ENCODE results near the gene MORN1. TPM values are rescaled to one million over a fixed set of nuclear protein-coding genes. Genes with fewer than 3 reads are reported as not detected.

The MORN1 gene
- total and polyA plus RNA-seq, 2 donors (not counting 3 experiments of a cell fraction or from before 2014, with no cell fraction given): 4.3 to 6.4 TPM

DNA sequence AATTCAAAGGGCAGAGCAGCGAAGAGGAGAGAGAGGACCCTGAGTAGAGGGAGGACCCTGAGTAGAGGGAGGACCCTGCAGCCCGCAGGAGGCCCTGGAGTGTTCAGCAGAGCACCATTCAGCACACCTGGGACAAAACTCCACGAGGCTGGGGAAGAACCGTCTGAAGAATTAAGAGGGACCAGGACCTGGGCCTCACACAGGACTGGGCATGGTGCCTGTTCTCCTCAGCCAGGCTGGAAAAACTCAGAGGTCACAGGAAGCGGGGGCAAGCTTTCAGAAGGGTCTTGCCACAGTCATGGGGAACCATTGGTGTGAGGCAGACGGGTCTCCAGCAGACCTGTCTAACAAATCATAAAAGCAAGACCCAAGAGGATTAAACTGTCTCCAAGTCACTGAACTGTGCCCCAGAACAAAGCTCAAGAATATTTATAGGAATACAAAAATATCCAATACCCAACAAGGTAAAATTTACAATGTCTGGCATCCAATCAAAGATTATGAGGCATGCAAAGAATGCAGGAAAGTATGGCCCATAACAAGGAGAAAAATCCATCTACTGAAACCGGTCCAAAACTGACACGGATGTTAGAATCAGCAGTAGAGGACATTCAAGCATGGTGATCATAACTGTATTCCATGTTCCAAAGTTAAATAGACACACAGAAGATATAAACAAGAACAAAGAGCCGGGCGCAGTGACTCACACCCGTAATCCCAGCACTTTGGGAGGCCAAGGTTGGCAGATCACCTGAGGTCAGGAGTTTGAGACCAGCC is 30.6 kb downstream of the MORN1 start:
- no peak overlapping the region for H3K27ac ChIP-seq (ENCODE audit: insufficient read depth, low read depth, low read length)
- H3K4me1 ChIP-seq (ENCODE audit: control insufficient read depth, extremely low read depth, insufficient read depth, low read length): no peaks in the 10 kb centered on the region
- no peaks in the 10 kb centered on the region for H3K79me2 ChIP-seq (ENCODE audit: control insufficient read depth, insufficient read depth, low read length)
- H3K4me3 ChIP-seq (replicated peaks in 1 of 3; ENCODE audit: insufficient read depth in 1 of 3, low read depth in 1 of 3, low read length in 3 of 3): no peak overlapping the region
- intact Hi-C loops (cut with micrococcal nuclease) (no loop called here), dilution Hi-C loops (cut with MboI; ENCODE audit: extremely low pct_ligation_motif_present, low sequenced_read_pairs) (no loop called here)
- no peaks in the 10 kb centered on the region for H3K36me3 ChIP-seq (ENCODE audit: control insufficient read depth in 2 of 2, extremely low read depth in 1 of 2, insufficient read depth in 2 of 2, low read length in 2 of 2)
- TF ChIP-seq GATA2 (IDR thresholded peaks at IDR 0.05; ENCODE audit: insufficient read depth, insufficient read length, low read depth, low read length): no peak
- no peak overlapping the region for H2AFZ ChIP-seq (ENCODE audit: low read depth, low read length)
- H3K9me3 ChIP-seq (replicated peaks; ENCODE audit: control insufficient read depth, insufficient read depth, low read length): no peaks in the 10 kb centered on the region
- DNase-seq (ENCODE audit: low read depth, low spot score): peak; percentile 62
- no TSS peak for BruUV-seq (replicated peaks)
- peak; percentile 28 for FAIRE-seq
- ChIA-PET POLR2A (interaction anchor here (0.6 kb wide), 1 partner anchor 171 kb away, joined by 3 read pairs; no protein-coding TSS in a partner anchor), CTCF (interaction anchor here (1.1 kb wide), 1 partner anchor 21 kb away, joined by 4 read pairs; no protein-coding TSS in a partner anchor)
- no peaks in the 10 kb centered on the region for H3K27me3 ChIP-seq (ENCODE audit: control insufficient read depth in 2 of 2, insufficient read depth in 2 of 2, low read length in 2 of 2)
- H3K4me2 ChIP-seq (ENCODE audit: insufficient read depth, low read length): no peak overlapping the region
- H3K9me1 ChIP-seq (replicated peaks; ENCODE audit: control insufficient read depth, extremely low read depth, insufficient read depth, low read length): no peaks in the 10 kb centered on the region
- no peaks in the 10 kb centered on the region for H4K20me1 ChIP-seq (replicated peaks; ENCODE audit: control insufficient read depth, extremely low read depth, insufficient read depth, low read length)
- H3K9ac ChIP-seq (replicated peaks; ENCODE audit: extremely low read depth, insufficient read depth, low read length): no peak overlapping the region

DNA sequence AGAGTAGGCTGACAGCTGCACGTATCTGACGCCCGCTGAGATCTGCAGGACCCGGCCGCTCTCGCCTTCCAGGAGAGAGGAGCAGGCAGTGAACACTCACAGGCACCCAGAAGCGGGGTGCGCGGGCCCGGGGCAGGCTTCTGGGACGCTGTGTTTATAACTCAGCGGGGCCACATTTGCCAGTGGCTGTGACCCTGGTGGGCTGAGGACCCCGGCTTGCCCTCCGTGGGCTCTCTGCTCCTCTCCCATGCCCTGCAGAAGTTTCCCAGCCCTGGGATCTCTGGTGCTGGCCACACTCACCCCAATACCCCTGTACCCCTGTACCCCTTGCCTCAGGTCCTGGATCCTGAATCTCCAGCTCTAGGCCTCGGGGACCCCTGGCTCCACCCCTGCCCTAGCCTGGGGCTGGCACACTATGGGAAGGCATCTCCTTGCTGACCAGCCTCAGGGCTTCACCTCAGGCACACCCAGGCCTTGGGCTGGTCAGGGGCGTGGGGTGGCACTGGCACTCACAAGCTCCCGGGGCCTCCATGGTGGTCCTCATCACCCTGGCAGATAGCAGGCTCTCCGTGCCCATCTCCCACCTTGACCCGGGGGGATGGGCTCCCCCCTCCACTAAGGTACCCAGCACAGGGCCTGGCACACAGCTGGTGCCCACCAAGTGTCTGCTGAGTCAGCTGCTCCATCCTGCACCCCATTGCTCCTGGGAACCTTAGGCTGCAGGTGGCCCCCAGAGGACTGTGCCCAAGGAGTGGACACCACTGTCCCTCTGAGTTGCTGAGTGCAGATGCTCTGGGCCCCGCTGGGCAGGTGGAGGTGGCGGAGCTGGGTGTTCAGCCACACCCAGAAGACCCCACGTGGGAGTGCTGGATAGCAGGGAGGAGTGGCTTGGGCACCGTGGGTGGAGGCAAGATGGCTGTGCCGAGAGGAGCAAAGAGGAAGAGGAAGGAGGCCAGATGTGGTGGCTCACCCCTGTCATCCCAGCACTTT is 32.4 kb downstream of the MORN1 start:
- Histone ChIP-seq H4K20me1 (replicated peaks; ENCODE audit: control insufficient read depth, extremely low read depth, insufficient read depth, low read length) (no peaks in the 10 kb centered on the region), H3K9me3 (replicated peaks; ENCODE audit: control insufficient read depth, insufficient read depth, low read length) (no peaks in the 10 kb centered on the region), H2AFZ (ENCODE audit: low read depth, low read length) (no peak overlapping the region), H3K4me1 (ENCODE audit: control insufficient read depth, extremely low read depth, insufficient read depth, low read length) (no peaks in the 10 kb centered on the region), H3K4me2 (ENCODE audit: insufficient read depth, low read length) (no peak overlapping the region), H3K4me3 (replicated peaks in 1 of 3; ENCODE audit: insufficient read depth in 1 of 3, low read depth in 1 of 3, low read length in 3 of 3) (no peak overlapping the region), H3K79me2 (ENCODE audit: control insufficient read depth, insufficient read depth, low read length) (no peaks in the 10 kb centered on the region), H3K27me3 (ENCODE audit: control insufficient read depth in 2 of 2, insufficient read depth in 2 of 2, low read length in 2 of 2) (no peaks in the 10 kb centered on the region), H3K9ac (replicated peaks; ENCODE audit: extremely low read depth, insufficient read depth, low read length) (no peak overlapping the region), H3K9me1 (replicated peaks; ENCODE audit: control insufficient read depth, extremely low read depth, insufficient read depth, low read length) (no peaks in the 10 kb centered on the region), H3K36me3 (ENCODE audit: control insufficient read depth in 2 of 2, extremely low read depth in 1 of 2, insufficient read depth in 2 of 2, low read length in 2 of 2) (no peaks in the 10 kb centered on the region), H3K27ac (ENCODE audit: insufficient read depth, low read depth, low read length) (no peak overlapping the region)
- POLR2A ChIA-PET: no interaction called here
- CTCF ChIA-PET: no interaction called here
- no peak for FAIRE-seq
- TF ChIP-seq FOS (IDR thresholded peaks at IDR 0.05; ENCODE audit: borderline replicate concordance, insufficient read depth, low read length) (no peak), EZH2 (IDR thresholded peaks at IDR 0.05; ENCODE audit: borderline replicate concordance, low read depth, low read length, severe bottlenecking) (no peak), JUN (IDR thresholded peaks at IDR 0.05; ENCODE audit: borderline replicate concordance, insufficient read depth, insufficient read length, low read depth) (no peak), POLR2AphosphoS5 (IDR thresholded peaks at IDR 0.05; ENCODE audit: insufficient read depth, low read depth, low read length) (no peak), GATA2 (IDR thresholded peaks at IDR 0.05; ENCODE audit: insufficient read depth, insufficient read length, low read depth, low read length) (no peak), POLR2A (IDR thresholded peaks at IDR 0.05; ENCODE audit: low read depth, low read length) (no peak), MYC (IDR thresholded peaks at IDR 0.05; ENCODE audit: low read depth, low read length) (no peak)
- TF ChIP-seq, protein P1, sequence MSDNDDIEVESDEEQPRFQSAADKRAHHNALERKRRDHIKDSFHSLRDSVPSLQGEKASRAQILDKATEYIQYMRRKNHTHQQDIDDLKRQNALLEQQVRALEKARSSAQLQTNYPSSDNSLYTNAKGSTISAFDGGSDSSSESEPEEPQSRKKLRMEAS (IDR thresholded peaks at IDR 0.05; ENCODE audit: insufficient read depth, insufficient read length): no peak
- TF ChIP-seq, protein P2, sequence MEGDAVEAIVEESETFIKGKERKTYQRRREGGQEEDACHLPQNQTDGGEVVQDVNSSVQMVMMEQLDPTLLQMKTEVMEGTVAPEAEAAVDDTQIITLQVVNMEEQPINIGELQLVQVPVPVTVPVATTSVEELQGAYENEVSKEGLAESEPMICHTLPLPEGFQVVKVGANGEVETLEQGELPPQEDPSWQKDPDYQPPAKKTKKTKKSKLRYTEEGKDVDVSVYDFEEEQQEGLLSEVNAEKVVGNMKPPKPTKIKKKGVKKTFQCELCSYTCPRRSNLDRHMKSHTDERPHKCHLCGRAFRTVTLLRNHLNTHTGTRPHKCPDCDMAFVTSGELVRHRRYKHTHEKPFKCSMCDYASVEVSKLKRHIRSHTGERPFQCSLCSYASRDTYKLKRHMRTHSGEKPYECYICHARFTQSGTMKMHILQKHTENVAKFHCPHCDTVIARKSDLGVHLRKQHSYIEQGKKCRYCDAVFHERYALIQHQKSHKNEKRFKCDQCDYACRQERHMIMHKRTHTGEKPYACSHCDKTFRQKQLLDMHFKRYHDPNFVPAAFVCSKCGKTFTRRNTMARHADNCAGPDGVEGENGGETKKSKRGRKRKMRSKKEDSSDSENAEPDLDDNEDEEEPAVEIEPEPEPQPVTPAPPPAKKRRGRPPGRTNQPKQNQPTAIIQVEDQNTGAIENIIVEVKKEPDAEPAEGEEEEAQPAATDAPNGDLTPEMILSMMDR (IDR thresholded peaks at IDR 0.05; ENCODE audit: extremely low read depth in 1 of 2, insufficient read depth in 1 of 2, low read depth in 1 of 2, low read length in 2 of 2): no peak
- dilution Hi-C loops (cut with MboI; ENCODE audit: extremely low pct_ligation_motif_present, low sequenced_read_pairs) (no loop called here), intact Hi-C loops (cut with micrococcal nuclease) (no loop called here)
- DNase-seq (ENCODE audit: low read depth, low spot score): no peak
- no TSS peak for BruUV-seq (replicated peaks)
